Measurements from ENCODE around the gene KDR. TPM values are rescaled to one million over a fixed set of nuclear protein-coding genes. Genes with fewer than 3 reads are reported as not detected.

The KDR gene
- total and polyA plus RNA-seq, 10 of the 15 experiments (the other 5 are each of a cell fraction or from before 2014, with no cell fraction given), result 0.04 to 0.13 TPM; not detected in 8

DNA sequence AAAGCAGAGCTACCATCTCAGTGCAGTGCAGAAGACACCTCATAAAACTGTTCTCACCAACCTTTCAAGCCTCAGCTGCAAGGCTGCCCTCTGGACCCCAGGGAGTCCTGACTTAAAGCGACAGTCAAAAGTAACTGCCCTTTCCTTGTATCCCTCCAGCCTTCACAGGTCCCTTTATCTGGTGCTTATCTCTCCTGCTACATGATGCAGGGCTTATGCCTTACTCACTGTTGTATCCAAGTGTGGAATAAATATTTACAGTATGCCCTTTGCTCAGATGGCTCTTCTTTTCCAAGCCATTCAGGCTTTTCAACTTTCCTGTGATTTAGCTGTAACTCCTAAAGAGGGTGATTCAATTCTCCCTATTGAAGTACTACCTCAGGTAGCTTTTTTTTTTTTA is 92.6 kb downstream of the KDR start:
- ChIA-PET CTCF (no interaction called here), POLR2A (no interaction called here), RAD21 (ENCODE audit: unreplicated experiment) (no interaction called here), SMC1A (ENCODE audit: uncharacterized antibody, unreplicated experiment) (interaction anchor here (0.7 kb wide), 1 partner anchor 402 kb away, joined by 3 read pairs; no protein-coding TSS in a partner anchor)
- BruUV-seq (replicated peaks), result no TSS peak
- Histone ChIP-seq H3K4me2 (ENCODE audit: control insufficient read depth, insufficient read depth) (no peak overlapping the region), H3K9me3 (replicated peaks; ENCODE audit: control insufficient read depth, insufficient read depth, low read length) (no peaks in the 10 kb centered on the region), H3K4me1 (ENCODE audit: control insufficient read depth, insufficient read depth, low read length) (no peaks in the 10 kb centered on the region), H3K27ac (ENCODE audit: control insufficient read depth, insufficient read depth) (no peak overlapping the region), H3K27me3 (replicated peaks in 1 of 2; ENCODE audit: control insufficient read depth in 2 of 2, insufficient read depth in 2 of 2, low read length in 1 of 2) (no peaks in the 10 kb centered on the region), H4K20me1 (ENCODE audit: control insufficient read depth, insufficient read depth) (no peaks in the 10 kb centered on the region), H3K79me2 (ENCODE audit: control insufficient read depth, insufficient read depth, low read length) (no peaks in the 10 kb centered on the region), H3K36me3 (ENCODE audit: control insufficient read depth in 2 of 2, insufficient read depth in 2 of 2, low read length in 1 of 2) (no peaks in the 10 kb centered on the region), H3K9ac (ENCODE audit: control insufficient read depth, insufficient read depth, low read length) (no peak overlapping the region), H2AFZ (ENCODE audit: control insufficient read depth, low read depth, low read length) (no peak overlapping the region), H3K4me3 (no peak overlapping the region)
- in situ Hi-C loops (cut with MboI) (no loop called here), intact Hi-C loops (cut with micrococcal nuclease; ENCODE audit: unreplicated experiment) (no loop called here)
- DNase-seq (ENCODE audit: low read depth, low spot score) (no peak), ATAC-seq (no peak), FAIRE-seq (no peak)
- TF ChIP-seq HDAC6 (IDR thresholded peaks at IDR 0.05; ENCODE audit: unreplicated experiment) (no peak), SMARCA5 (IDR thresholded peaks at IDR 0.05) (no peak), HCFC1 (IDR thresholded peaks at IDR 0.05; ENCODE audit: low read length) (no peak), YBX1 (IDR thresholded peaks at IDR 0.05) (no peak), CEBPB (IDR thresholded peaks at IDR 0.05; ENCODE audit: borderline replicate concordance in 1 of 2, low read depth in 2 of 2, low read length in 2 of 2) (no peak), RELA (IDR thresholded peaks at IDR 0.05; ENCODE audit: borderline replicate concordance, partially characterized antibody) (no peak), JUND (IDR thresholded peaks at IDR 0.05; ENCODE audit: low read depth, low read length) (no peak), MYC (IDR thresholded peaks at IDR 0.05; ENCODE audit: insufficient read depth, insufficient read length, insufficient replicate concordance, low read length, severe bottlenecking) (no peak), EED (IDR thresholded peaks at IDR 0.05; ENCODE audit: low read depth) (no peak), FOXK2 (IDR thresholded peaks at IDR 0.05) (no peak), CREM (IDR thresholded peaks at IDR 0.05; ENCODE audit: low read depth) (no peak)
- TF ChIP-seq, protein P1, sequence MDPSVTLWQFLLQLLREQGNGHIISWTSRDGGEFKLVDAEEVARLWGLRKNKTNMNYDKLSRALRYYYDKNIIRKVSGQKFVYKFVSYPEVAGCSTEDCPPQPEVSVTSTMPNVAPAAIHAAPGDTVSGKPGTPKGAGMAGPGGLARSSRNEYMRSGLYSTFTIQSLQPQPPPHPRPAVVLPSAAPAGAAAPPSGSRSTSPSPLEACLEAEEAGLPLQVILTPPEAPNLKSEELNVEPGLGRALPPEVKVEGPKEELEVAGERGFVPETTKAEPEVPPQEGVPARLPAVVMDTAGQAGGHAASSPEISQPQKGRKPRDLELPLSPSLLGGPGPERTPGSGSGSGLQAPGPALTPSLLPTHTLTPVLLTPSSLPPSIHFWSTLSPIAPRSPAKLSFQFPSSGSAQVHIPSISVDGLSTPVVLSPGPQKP (IDR thresholded peaks at IDR 0.05; ENCODE audit: low read depth, low read length), result no peak
- TF ChIP-seq, protein P2, sequence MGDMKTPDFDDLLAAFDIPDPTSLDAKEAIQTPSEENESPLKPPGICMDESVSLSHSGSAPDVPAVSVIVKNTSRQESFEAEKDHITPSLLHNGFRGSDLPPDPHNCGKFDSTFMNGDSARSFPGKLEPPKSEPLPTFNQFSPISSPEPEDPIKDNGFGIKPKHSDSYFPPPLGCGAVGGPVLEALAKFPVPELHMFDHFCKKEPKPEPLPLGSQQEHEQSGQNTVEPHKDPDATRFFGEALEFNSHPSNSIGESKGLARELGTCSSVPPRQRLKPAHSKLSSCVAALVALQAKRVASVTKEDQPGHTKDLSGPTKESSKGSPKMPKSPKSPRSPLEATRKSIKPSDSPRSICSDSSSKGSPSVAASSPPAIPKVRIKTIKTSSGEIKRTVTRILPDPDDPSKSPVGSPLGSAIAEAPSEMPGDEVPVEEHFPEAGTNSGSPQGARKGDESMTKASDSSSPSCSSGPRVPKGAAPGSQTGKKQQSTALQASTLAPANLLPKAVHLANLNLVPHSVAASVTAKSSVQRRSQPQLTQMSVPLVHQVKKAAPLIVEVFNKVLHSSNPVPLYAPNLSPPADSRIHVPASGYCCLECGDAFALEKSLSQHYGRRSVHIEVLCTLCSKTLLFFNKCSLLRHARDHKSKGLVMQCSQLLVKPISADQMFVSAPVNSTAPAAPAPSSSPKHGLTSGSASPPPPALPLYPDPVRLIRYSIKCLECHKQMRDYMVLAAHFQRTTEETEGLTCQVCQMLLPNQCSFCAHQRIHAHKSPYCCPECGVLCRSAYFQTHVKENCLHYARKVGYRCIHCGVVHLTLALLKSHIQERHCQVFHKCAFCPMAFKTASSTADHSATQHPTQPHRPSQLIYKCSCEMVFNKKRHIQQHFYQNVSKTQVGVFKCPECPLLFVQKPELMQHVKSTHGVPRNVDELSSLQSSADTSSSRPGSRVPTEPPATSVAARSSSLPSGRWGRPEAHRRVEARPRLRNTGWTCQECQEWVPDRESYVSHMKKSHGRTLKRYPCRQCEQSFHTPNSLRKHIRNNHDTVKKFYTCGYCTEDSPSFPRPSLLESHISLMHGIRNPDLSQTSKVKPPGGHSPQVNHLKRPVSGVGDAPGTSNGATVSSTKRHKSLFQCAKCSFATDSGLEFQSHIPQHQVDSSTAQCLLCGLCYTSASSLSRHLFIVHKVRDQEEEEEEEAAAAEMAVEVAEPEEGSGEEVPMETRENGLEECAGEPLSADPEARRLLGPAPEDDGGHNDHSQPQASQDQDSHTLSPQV (IDR thresholded peaks at IDR 0.05), result no peak
- TF ChIP-seq, protein P3, sequence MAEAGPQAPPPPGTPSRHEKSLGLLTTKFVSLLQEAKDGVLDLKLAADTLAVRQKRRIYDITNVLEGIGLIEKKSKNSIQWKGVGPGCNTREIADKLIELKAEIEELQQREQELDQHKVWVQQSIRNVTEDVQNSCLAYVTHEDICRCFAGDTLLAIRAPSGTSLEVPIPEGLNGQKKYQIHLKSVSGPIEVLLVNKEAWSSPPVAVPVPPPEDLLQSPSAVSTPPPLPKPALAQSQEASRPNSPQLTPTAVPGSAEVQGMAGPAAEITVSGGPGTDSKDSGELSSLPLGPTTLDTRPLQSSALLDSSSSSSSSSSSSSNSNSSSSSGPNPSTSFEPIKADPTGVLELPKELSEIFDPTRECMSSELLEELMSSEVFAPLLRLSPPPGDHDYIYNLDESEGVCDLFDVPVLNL (IDR thresholded peaks at IDR 0.05; ENCODE audit: low read depth, low read length), result no peak
- WGBS (ENCODE audit: insufficient coverage, insufficient replicate concordance, low lambda C conversion rate, missing lambda C conversion rate), result 27% methylated on average over 1 of the region's 1 CpG
